ENCODE measurements around the gene CATSPERD. TPM values are rescaled to one million over a fixed set of nuclear protein-coding genes. Genes with fewer than 3 reads are reported as not detected.

CATSPERD gene
- total RNA-seq, 1 donor from 2014 or later, result not detected

Other genes starting within 250 kb of the CATSPERD start
- gene TINCR, start 152.7 kb upstream of the CATSPERD start, total RNA-seq, result under 0.01 TPM in 1 of 2 replicates, not detected in the other
- 33.4 and 47.5 TPM in 2 replicates for gene SAFB2, start 97.9 kb upstream of the CATSPERD start, total RNA-seq
- 56.0 and 60.1 TPM in 2 replicates for gene SAFB, start 97.6 kb upstream of the CATSPERD start, total RNA-seq
- 13.4 and 22.3 TPM in 2 replicates for gene MICOS13, start 40.1 kb upstream of the CATSPERD start, total RNA-seq
- gene HSD11B1L, start 39.6 kb upstream of the CATSPERD start, total RNA-seq, result 7.4 and 9.7 TPM in 2 replicates
- 379 and 554 TPM in 2 replicates for gene RPL36, start 30.3 kb upstream of the CATSPERD start, total RNA-seq
- gene LONP1, start 491 bp upstream of the CATSPERD start, total RNA-seq, result 73.7 and 89.9 TPM in 2 replicates
- gene PRR22, start 64.1 kb downstream of the CATSPERD start, total RNA-seq, result 0.51 TPM in 2 replicates
- gene DUS3L, start 70.5 kb downstream of the CATSPERD start, total RNA-seq, result 21.8 and 38.9 TPM in 2 replicates
- gene NRTN, start 84.4 kb downstream of the CATSPERD start, total RNA-seq, result 0.42 and 0.85 TPM in 2 replicates
- gene FUT6, start 119.1 kb downstream of the CATSPERD start, total RNA-seq, result not detected in 2 replicates
- not detected in 2 replicates for gene FUT3, start 130.8 kb downstream of the CATSPERD start, total RNA-seq
- not detected in 2 replicates for gene FUT5, start 149.9 kb downstream of the CATSPERD start, total RNA-seq
- 283 and 366 TPM in 2 replicates for gene NDUFA11, start 183.2 kb downstream of the CATSPERD start, total RNA-seq
- 6.0 and 8.5 TPM in 2 replicates for gene VMAC, start 184.2 kb downstream of the CATSPERD start, total RNA-seq
- gene CAPS, start 193.6 kb downstream of the CATSPERD start, total RNA-seq, result 2.6 and 3.7 TPM in 2 replicates

Measured in dermis blood vessel endothelial cell (primary cell).